HEK293T (cell line): ENCODE measurements around the gene PHC2.

Experiments used
- FOXK2 ChIP-seq: fragments of 450-650 bp; IDR thresholded peaks from 2 replicates; pipeline ENCODE4 v1.6.1; 2016; ENCODE audit warnings: mild to moderate bottlenecking
- FOXM1 ChIP-seq: fragments of 450-650 bp; IDR thresholded peaks from 2 replicates; pipeline ENCODE4 v1.6.1; 2017; ENCODE audit warnings: mild to moderate bottlenecking, borderline replicate concordance
- LEF1 ChIP-seq: fragments of 450-650 bp; IDR thresholded peaks from 2 replicates; pipeline ENCODE4 v1.6.1; 2017; ENCODE audit warnings: mild to moderate bottlenecking, borderline replicate concordance
- NFRKB ChIP-seq: fragments of 450-650 bp; IDR thresholded peaks from 2 replicates; pipeline ENCODE4 v1.6.1; 2016; ENCODE audit warnings: mild to moderate bottlenecking, moderate library complexity
- SP1 ChIP-seq: fragments of 450-650 bp; IDR thresholded peaks from 2 replicates; pipeline ENCODE4 v1.6.1; 2017
- SUZ12 ChIP-seq: fragments of 450-650 bp; IDR thresholded peaks from 2 replicates; pipeline ENCODE4 v1.6.1; 2016; ENCODE audit warnings: mild to moderate bottlenecking
- TARDBP ChIP-seq: fragments of 450-650 bp; IDR thresholded peaks from 2 replicates; pipeline ENCODE4 v1.6.1; 2016
- TF ChIP-seq, protein P1 (sequence below): fragments of 450-650 bp; IDR thresholded peaks from 2 replicates; pipeline ENCODE4 v1.6.1; 2016

DNA sequence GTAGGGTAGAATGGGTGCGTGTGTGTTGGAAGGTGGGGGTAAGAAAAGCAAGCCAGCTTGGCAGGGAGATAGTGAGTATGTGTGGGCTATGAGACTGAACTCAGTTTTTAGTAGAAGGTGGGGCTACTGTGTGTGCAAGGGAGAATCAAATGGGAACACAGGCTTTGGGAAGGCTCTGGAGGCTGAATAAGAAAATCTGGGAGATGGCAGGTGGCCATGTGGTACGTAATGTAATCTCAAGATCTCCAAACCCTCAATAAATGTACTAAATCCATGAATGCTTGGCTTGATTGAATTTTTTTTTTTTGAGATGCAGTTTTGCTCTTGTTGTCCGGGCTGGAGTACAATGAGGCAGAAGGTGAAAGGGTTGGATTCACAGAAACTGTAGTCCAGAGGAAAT, 38.1 kb upstream of the PHC2 start:
- no peak for TF ChIP-seq SP1
- TF ChIP-seq, protein P1, sequence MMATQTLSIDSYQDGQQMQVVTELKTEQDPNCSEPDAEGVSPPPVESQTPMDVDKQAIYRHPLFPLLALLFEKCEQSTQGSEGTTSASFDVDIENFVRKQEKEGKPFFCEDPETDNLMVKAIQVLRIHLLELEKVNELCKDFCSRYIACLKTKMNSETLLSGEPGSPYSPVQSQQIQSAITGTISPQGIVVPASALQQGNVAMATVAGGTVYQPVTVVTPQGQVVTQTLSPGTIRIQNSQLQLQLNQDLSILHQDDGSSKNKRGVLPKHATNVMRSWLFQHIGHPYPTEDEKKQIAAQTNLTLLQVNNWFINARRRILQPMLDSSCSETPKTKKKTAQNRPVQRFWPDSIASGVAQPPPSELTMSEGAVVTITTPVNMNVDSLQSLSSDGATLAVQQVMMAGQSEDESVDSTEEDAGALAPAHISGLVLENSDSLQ = no peak
- TF ChIP-seq SUZ12 = no peak
- TF ChIP-seq LEF1 = no peak
- TF ChIP-seq TARDBP = no peak
- no peak for TF ChIP-seq FOXM1
- TF ChIP-seq FOXK2 = no peak
- no peak for TF ChIP-seq NFRKB
